SJSA1 (cell line): ENCODE measurements around the gene TMEM231. TPM values are rescaled to one million over a fixed set of nuclear protein-coding genes. Genes with fewer than 3 reads are reported as not detected.
"Not testable (repeated sequence)": the region's sequence is repeated elsewhere in the genome, so short reads cannot be mapped to it uniquely, and the experiment has no call there.

Experiments used
- DNase-seq, 2 experiments: peaks; one replicate each; pipeline ENCODE4 v3.0.0-alpha.2; 2015 to 2020; ENCODE audit warnings: low spot score in 2 of 2, low read depth in 1 of 2
- H3K27ac ChIP-seq: fragments of 250-450 bp; sonication (Bioruptor Pico); 2 replicates; pipeline ENCODE4 v1.5.1; 2020; ENCODE audit warnings: mild to moderate bottlenecking, moderate library complexity
- H3K27me3 ChIP-seq: fragments of 250-450 bp; sonication (Bioruptor Pico); replicated peaks from 2 replicates; pipeline ENCODE4 v1.5.1; 2020; ENCODE audit warnings: mild to moderate bottlenecking, moderate library complexity
- H3K36me3 ChIP-seq: fragments of 250-450 bp; sonication (Bioruptor Pico); 2 replicates; pipeline ENCODE4 v1.5.1; 2020; ENCODE audit warnings: mild to moderate bottlenecking
- H3K4me1 ChIP-seq: fragments of 250-450 bp; sonication (Bioruptor Pico); replicated peaks from 2 replicates; pipeline ENCODE4 v1.6.1; 2021; ENCODE audit warnings: mild to moderate bottlenecking
- H3K4me3 ChIP-seq: fragments of 250-450 bp; sonication (Bioruptor Pico); 2 replicates; pipeline ENCODE4 v1.5.1; 2020; ENCODE audit warnings: mild to moderate bottlenecking
- H3K9me3 ChIP-seq: fragments of 250-450 bp; sonication (Bioruptor Pico); replicated peaks from 2 replicates; pipeline ENCODE4 v1.5.1; 2020; ENCODE audit warnings: mild to moderate bottlenecking
- total RNA-seq: library from RNA; depleted of rRNA; stranded (reverse); fragments of >200 nt; shearing (Covaris generic); gene quantifications from 2 replicates; pipeline ENCODE4 v1.2.3, GENCODE V29; 2014; rRNA removed

TMEM231 gene, protein sequence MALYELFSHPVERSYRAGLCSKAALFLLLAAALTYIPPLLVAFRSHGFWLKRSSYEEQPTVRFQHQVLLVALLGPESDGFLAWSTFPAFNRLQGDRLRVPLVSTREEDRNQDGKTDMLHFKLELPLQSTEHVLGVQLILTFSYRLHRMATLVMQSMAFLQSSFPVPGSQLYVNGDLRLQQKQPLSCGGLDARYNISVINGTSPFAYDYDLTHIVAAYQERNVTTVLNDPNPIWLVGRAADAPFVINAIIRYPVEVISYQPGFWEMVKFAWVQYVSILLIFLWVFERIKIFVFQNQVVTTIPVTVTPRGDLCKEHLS
- 1.9 and 7.0 TPM in 2 replicates for total RNA-seq

DNA sequence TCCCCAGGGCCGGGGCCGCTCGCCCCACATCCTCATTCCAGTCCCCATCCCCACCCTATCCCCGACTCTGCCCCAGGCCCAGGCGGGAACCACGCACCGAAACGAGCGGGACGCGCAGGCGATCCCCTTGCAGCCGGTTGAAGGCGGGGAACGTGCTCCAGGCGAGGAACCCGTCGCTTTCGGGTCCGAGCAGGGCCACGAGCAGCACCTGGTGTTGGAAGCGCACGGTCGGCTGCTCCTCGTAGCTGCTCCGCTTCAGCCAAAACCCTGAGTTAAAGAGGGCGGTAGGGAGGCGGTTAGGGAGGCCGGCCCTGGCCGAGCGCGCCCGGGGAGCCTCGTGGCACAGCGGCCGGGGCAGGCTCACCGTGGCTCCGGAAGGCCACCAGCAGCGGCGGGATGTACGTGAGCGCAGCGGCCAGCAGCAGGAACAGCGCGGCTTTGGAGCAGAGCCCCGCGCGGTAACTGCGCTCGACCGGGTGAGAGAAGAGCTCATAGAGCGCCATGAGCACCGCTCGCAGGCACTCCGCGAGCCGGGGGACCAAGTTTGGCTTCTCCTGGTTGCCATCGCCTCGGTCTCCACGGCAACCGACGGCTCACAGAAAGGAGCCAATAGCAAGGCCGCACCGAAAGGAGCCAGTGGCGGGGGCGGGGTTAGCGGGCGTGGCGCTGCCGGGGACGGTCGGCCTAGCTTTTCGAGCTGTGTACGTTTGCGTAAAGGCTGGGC is at the start of gene TMEM231:
TMEM231 (minus strand) TSS at position 546 of the 724 bp plus-strand sequence; CDS start at position 503, 43 bp downstream.
- peak; percentile 88 to 94 for DNase-seq
- peak within 1 kb of the TSS; percentile 4; the same call in 1 of the 2 replicates for H3K27ac ChIP-seq
- 0 out of 2 replicates have a peak, but pooled peaks cover 6% of the 10 kb centered on the region for H3K4me1 ChIP-seq
- H3K4me3 ChIP-seq = peak within 1 kb of the TSS; percentile 51
- H3K9me3 ChIP-seq = no peaks in the 10 kb centered on the region
- H3K27me3 ChIP-seq = peaks cover 6% of the 10 kb centered on the region; the same call in 1 of the 2 replicates
- H3K36me3 ChIP-seq = no peaks in the 10 kb centered on the region

DNA sequence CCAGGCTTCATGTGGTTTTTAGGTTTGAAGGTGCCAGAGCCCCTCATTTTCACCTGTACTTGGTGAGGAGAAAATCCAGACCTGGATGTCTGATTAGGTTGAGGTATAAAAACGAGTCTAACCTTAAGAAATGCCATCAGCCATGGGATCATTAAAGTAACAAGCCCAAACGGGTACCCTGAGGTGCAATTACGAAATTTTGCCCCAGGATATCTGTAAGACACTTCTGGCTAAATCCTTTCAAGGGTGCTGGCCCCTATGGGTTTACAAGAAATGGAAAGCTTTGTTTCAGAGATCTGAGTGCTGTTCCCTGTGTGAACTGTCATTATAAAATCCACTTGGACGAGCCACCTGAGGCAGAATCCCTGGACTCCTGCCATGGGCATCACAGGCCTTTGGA is 47.2 kb upstream of the TMEM231 start:
- H3K4me3 ChIP-seq = no peak overlapping the region
- H3K27me3 ChIP-seq = no peaks in the 10 kb centered on the region
- H3K36me3 ChIP-seq = peaks cover 82% of the 10 kb centered on the region
- no peaks in the 10 kb centered on the region for H3K4me1 ChIP-seq
- no peak for DNase-seq
- no peaks in the 10 kb centered on the region for H3K9me3 ChIP-seq
- H3K27ac ChIP-seq = no peak overlapping the region

DNA sequence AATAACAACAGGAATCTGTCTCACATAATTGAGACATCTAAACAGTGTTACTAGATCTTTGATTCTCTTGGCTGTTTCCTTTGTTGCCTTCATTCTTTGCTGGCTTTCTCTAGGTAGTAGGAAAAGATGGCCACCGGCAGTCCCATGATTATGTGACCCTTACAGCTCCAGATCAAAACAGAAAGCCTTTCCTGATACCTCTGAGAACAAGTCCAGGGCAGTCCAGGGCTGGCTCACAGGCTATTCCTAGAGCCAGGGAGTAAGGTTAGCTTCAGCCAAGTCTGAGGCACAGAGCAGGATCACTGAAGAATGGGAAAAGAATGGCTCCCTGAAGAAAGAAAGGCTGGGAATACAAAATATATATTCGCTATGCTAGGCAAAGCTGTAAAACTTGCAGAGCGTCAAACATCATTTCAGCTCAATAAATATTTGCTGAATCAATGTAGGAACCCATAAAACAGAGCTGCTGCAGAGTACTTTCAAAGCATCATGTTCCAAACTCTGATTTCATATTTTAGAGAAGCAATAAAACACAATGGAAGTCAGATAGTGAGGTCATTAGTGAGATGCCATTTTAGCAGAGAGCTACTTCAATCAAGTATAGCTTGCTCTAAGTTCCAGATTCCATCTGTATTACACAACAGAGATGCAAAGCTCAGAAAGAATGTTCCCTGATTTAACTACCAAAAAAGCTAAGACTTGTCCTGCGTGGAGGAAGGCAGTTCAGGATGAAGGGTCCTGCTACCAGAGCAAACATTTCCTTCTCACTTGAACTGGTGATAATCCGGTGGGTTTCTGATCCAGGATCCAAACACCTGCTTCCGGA is 43.6 kb upstream of the TMEM231 start:
- Histone ChIP-seq H3K4me3 (no peak overlapping the region), H3K9me3 (no peaks in the 10 kb centered on the region), H3K27me3 (no peaks in the 10 kb centered on the region), H3K36me3 (peaks cover 68% of the 10 kb centered on the region), H3K27ac (no peak overlapping the region), H3K4me1 (peaks cover 3% of the 10 kb centered on the region; the same call in 1 of the 2 replicates)
- no peak for DNase-seq

DNA sequence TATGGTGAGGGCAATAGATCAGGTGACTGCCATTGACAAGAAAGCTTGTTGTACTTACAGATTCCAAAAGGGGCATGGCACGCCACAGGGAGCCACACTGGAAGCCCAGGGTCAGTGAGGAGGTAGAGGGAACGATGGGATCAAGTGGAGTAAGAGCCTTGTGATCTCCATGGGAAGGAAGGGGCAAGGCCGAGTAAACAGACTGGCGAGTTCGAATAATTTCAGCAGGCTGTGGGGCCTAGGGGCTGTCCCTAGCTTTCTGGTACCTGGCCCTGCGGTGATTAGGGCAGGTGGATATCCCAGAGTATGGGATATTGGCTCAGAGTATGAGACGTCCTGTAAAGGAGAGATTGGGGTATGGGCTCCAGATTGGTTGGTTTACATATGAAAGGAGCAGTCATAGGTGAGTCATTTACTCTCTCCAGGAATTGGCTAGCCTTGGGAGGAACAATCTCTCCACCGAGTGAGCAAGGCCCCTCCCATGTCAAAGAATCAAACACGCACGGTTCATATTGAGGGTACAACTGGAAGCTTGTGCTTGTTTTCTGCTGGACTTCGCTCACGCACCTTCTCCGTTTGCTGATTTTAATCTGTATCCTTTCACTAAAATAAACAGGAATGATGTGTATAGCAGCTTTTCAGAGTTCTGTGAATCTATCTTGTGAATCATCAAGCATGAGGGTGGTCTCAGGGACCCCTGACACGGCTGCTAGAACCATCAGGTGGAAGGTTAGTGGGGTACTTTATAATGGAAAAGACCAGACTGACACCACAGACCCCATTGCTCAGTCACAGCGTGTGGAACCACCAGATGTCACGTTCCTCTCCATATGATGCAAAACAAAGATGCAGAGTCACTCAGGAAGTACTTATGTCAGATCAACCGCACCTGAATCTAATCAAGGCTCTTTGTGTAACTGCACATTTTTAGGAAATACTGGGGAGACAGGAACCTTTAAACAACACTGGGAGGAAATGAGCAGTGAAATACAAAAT is 38.1 kb upstream of the TMEM231 start:
- H3K27ac ChIP-seq = peak overlapping the region; percentile 48
- no peaks in the 10 kb centered on the region for H3K9me3 ChIP-seq
- H3K27me3 ChIP-seq = no peaks in the 10 kb centered on the region
- peaks cover 24% of the 10 kb centered on the region for H3K36me3 ChIP-seq
- peak in 1 of 2 experiments; percentile 4 for DNase-seq
- no peak overlapping the region for H3K4me3 ChIP-seq
- peaks cover 12% of the 10 kb centered on the region; the same call in 1 of the 2 replicates for H3K4me1 ChIP-seq

DNA sequence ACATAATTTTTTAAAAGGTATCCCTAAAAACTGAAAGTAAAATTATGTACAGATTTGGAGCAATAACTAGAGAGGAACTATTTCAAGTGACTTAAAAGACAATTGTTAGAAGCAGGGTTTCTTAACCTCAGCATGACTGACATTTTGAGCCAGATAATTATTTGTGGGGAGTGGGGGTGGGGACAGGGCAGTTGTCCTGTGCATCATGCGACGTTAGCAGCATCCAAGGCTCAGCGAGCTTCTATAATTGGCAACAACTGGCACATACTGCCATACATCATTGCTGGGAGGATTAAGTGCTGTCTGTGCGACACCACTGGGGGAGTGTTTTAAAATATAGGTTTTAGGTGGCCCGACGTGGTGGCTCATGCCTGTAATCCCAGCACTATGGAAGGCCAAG is 37.3 kb upstream of the TMEM231 start:
- no peaks in the 10 kb centered on the region for H3K27me3 ChIP-seq
- H3K36me3 ChIP-seq = peaks cover 23% of the 10 kb centered on the region
- no peak for DNase-seq
- H3K9me3 ChIP-seq = no peaks in the 10 kb centered on the region
- H3K4me3 ChIP-seq = no peak overlapping the region
- no peak overlapping the region for H3K27ac ChIP-seq
- peaks cover 12% of the 10 kb centered on the region; the same call in 1 of the 2 replicates for H3K4me1 ChIP-seq

DNA sequence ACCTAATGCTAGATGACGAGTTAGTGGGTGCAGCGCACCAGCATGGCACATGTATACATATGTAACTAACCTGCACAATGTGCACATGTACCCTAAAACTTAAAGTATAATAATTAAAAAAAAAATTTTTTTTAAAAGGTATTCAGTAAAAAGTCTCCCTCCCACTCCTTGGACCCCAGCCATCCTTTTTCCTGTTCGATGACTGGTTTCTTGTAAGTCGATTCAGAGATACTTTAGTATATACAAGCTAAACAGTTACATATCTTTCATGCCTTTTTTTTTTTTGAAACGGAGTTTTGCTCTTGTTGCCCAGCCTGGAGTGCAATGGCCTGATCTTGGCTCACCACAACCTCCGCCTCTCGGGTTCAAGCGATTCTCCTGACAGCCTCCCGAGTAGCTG is 35.9 kb upstream of the TMEM231 start:
- not testable (repeated sequence) for H3K9me3 ChIP-seq, H3K4me3 ChIP-seq, H3K27ac ChIP-seq, DNase-seq, H3K27me3 ChIP-seq
- peaks cover 12% of the 10 kb centered on the region; the same call in 1 of the 2 replicates for H3K4me1 ChIP-seq
- H3K36me3 ChIP-seq = peaks cover 11% of the 10 kb centered on the region

DNA sequence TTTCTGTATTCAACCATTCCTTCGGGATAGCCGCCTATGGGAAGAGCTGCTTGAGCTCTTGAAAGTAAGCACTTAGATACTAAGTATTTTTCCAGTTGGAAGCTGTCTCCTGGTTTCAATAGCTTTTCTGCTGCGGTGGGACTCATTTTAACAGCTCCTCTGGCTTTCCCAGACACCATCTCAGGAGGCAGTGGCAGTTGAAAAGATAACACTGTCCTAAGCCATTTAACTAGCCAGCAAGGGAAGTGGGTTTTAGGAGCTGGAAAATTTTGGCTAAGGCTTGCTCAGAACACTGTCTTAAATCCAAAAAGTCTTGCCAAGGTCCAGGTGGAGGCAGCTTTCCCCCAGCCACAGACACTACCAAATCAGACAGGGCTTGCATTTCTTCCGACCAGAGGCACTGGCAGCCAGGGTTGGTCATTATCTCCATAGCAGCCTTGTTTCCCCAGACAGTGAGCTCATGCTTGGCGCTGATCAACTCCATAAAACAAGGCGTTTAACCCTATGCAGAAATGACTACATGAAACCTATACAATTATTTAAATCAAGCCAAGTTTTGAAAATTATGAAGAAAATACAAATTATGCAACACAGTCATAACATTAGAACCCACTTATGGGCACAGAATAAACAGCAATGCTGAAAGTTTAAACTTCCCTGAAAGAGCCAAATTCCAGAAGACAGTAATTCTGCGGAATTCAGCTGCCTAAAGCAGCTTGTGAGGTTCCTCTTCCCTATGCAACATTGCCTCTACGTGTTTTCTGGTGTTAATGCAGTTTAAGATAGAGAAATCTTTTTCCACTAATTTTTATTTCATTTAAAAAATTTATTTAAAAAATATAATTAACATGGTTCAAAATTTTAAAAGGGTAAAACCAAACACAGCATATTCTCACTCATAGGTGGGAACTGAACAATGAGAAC is 35.1 kb upstream of the TMEM231 start:
- Histone ChIP-seq H3K27me3 (no peaks in the 10 kb centered on the region), H3K27ac (no peak overlapping the region), H3K4me3 (no peak overlapping the region), H3K4me1 (peaks cover 12% of the 10 kb centered on the region; the same call in 1 of the 2 replicates), H3K9me3 (no peaks in the 10 kb centered on the region), H3K36me3 (peaks cover 8% of the 10 kb centered on the region)
- DNase-seq = no peak

DNA sequence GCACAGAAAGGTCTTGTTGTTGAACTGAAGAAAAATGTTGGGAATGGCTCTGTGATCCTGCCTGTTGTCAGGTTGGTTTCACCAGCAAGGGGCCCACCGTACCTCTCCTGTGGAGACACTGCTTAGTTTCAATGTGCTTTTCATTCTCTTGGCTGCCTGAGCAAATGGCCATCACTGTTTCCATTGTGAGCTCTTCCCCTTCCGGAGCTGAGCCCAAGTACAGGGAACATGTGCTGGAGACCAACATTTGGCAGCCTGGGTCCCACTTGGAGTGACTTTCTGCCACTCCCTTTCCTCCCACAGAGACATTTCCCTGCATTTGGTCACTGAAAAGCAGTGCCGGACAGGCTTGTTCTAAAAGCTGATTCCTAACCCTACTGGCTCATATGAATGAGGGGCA is 33.3 kb upstream of the TMEM231 start:
- H3K36me3 ChIP-seq = peaks cover 6% of the 10 kb centered on the region
- no peaks in the 10 kb centered on the region for H3K9me3 ChIP-seq
- DNase-seq = no peak
- H3K4me1 ChIP-seq = peaks cover 6% of the 10 kb centered on the region; the same call in 1 of the 2 replicates
- H3K4me3 ChIP-seq = no peak overlapping the region
- no peak overlapping the region for H3K27ac ChIP-seq
- H3K27me3 ChIP-seq = no peaks in the 10 kb centered on the region

DNA sequence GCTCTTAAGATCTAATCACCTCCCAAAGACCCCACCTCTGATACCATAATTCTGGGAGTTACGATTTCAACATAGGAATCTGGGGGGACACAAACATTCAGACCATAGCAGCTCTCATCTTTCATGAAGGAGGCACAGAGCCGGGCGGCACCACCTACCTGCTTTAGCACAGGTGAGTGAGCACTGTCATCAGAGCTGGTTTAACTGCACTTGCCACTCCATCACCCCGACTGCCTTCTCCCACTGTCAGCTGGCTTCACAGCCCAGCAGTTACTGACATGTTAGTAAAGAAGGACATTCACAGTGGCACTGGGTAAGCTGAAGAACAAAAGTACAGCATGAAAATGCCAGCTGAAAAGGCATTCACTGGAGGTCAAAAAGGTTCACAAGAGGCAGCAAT is 32.7 kb upstream of the TMEM231 start:
- no peak overlapping the region for H3K27ac ChIP-seq
- no peak for DNase-seq
- no peaks in the 10 kb centered on the region for H3K9me3 ChIP-seq
- peaks cover under 1% of the 10 kb centered on the region for H3K36me3 ChIP-seq
- no peak overlapping the region for H3K4me3 ChIP-seq
- H3K4me1 ChIP-seq = no peaks in the 10 kb centered on the region; the same call in 1 of the 2 replicates
- H3K27me3 ChIP-seq = no peaks in the 10 kb centered on the region

DNA sequence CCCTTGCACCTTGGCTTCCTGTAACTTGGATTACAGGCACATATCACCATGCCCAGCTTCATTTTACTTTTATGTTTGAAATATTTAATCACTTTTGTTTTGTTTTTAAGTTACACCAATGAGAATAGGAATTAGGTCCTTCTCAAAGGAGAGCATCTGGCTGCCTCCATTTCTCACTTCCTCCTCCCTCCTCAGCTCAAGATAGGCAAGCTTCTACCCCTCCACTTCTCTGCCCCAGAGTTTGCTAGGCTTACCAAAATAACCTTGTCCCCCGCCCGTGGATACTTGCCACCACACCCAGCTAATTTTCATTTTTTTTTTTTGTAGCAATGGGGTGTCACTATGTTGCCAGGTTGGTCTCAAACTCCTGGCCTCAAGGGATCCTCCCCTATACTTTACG is 28.1 kb upstream of the TMEM231 start:
- Histone ChIP-seq H3K27ac (no peak overlapping the region), H3K4me1 (no peaks in the 10 kb centered on the region), H3K27me3 (no peaks in the 10 kb centered on the region), H3K4me3 (no peak overlapping the region), H3K36me3 (peaks cover 11% of the 10 kb centered on the region), H3K9me3 (no peaks in the 10 kb centered on the region)
- DNase-seq = no peak

DNA sequence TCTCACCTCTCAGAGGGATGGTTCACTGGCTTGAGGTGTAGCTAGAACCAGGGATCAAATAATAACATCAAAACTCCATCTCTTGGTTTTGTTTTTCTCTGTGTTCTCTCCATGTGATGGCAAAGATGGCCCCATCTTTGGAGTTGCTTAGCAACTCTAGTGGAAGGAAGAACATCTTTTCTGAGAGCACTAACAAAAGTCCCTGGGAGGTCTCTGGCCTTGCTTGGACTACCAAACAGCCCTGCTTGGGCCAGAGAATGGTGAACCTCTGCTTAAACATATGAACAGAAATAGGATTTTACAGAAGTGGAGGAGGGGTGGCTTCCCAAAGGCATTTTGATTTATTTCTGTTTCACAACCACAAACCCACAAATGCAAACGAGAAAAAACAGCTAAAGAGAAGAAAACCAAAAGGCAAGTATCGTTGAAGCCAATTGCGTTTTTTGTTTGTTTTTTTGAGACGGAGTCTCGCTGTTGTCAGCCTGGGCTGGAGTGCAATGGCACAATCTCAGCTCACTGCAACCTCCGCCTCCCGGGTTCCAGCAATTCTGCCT is 23.3 kb upstream of the TMEM231 start:
- Histone ChIP-seq H3K9me3 (no peaks in the 10 kb centered on the region), H3K4me1 (no peaks in the 10 kb centered on the region), H3K27me3 (no peaks in the 10 kb centered on the region), H3K27ac (no peak overlapping the region), H3K4me3 (no peak overlapping the region), H3K36me3 (peaks cover 49% of the 10 kb centered on the region)
- DNase-seq = no peak

DNA sequence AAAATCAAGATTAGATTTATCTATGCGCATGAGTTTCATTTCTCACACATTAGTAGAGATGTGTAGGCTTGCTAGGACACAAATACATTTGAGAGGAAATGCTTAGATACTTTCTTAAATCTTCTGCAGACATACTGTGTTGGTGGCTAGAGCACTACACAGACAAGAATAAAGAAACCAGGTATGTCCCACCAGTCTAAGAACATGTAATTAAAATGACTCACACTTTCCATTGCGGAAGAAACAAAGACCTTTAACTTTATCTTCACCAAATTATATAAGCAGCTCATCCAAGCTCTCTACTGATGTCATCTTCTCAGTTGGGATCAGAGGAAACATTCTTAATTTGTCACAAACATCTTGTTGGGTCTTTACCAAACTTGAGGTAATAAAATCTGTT is 22.7 kb upstream of the TMEM231 start:
- no peaks in the 10 kb centered on the region for H3K9me3 ChIP-seq
- H3K36me3 ChIP-seq = peaks cover 56% of the 10 kb centered on the region
- H3K27me3 ChIP-seq = no peaks in the 10 kb centered on the region
- no peak overlapping the region for H3K4me3 ChIP-seq
- no peak for DNase-seq
- no peaks in the 10 kb centered on the region for H3K4me1 ChIP-seq
- no peak overlapping the region for H3K27ac ChIP-seq
